Activated CD4-positive, alpha-beta memory T cell treated with anti-CD3 and anti-CD28 coated beads for 36 hours (primary cell): Measurements from ENCODE around the gene CLCN6. TPM values are rescaled to one million over a fixed set of nuclear protein-coding genes. Genes with fewer than 3 reads are reported as not detected.

ENCODE experiments used
- CTCF ChIA-PET: fragments of 350-600 bp; sonication (Branson Sonifier 250); formaldehyde crosslinking; loops from one replicate; lab custom pipeline; 2021; ENCODE audit warnings: antibody characterized with exemption, inconsistent platforms; lab: Charles Lee
- POLR2A ChIA-PET: fragments of 350-600 bp; sonication (Branson Sonifier 250); formaldehyde crosslinking; loops from one replicate; lab custom pipeline; 2021; ENCODE audit warnings: antibody characterized with exemption; lab: Charles Lee
- DNase-seq: peaks from one replicate; pipeline ENCODE4 v3.0.0-alpha.2; 2020
- H3K27ac Mint-ChIP-seq: one replicate; pipeline ENCODE4 v1.8.0; 2021; ENCODE audit warnings: mixed read lengths
- H3K27me3 Mint-ChIP-seq: one replicate; pipeline ENCODE4 v1.8.0; 2021; ENCODE audit warnings: mixed read lengths
- H3K36me3 Mint-ChIP-seq: one replicate; pipeline ENCODE4 v1.8.0; 2021; ENCODE audit warnings: mixed read lengths
- H3K4me1 Mint-ChIP-seq: one replicate; pipeline ENCODE4 v1.8.0; 2021; ENCODE audit warnings: low read depth, mixed read lengths
- H3K4me3 Mint-ChIP-seq: one replicate; pipeline ENCODE4 v1.8.0; 2021; ENCODE audit warnings: mild to moderate bottlenecking, mixed read lengths
- H3K9me3 Mint-ChIP-seq: one replicate; pipeline ENCODE4 v1.8.0; 2021; ENCODE audit warnings: mixed read lengths
- intact Hi-C: fragments of 100-400 bp; cut with micrococcal nuclease; formaldehyde crosslinking; loops from one replicate; pipeline ENCODE4 v1.15.1; 2023
- total RNA-seq, 2 experiments: library from RNA; stranded (reverse); gene quantifications; one replicate each; pipeline ENCODE4 v1.2.3, GENCODE V29; 2021

CLCN6 gene
- total RNA-seq, 2 experiments from 2014 or later = 11.3 to 11.6 TPM

GRCh38 chr1:11872545-11872944, 66.6 kb downstream of the CLCN6 start:
- intact Hi-C loops = no loop called here
- no peak overlapping the region for H3K4me3 Mint-ChIP-seq
- H3K27ac Mint-ChIP-seq = no peak overlapping the region
- peaks cover 12% of the 10 kb centered on the region for H3K27me3 Mint-ChIP-seq
- H3K4me1 Mint-ChIP-seq = no peaks in the 10 kb centered on the region
- CTCF ChIA-PET = interaction anchor here (1.0 to 1.6 kb wide), 2 partner anchors 34 to 153 kb away, joined by 3 to 5 read pairs; no protein-coding TSS in a partner anchor
- no peaks in the 10 kb centered on the region for H3K36me3 Mint-ChIP-seq
- POLR2A ChIA-PET = interaction anchor here (1.3 kb wide), 1 partner anchor 37 kb away, joined by 3 read pairs; no protein-coding TSS in a partner anchor
- DNase-seq = no peak
- no peaks in the 10 kb centered on the region for H3K9me3 Mint-ChIP-seq

- no peak overlapping the region for H3K27ac Mint-ChIP-seq
- ChIA-PET POLR2A (no interaction called here), CTCF (interaction anchor here (1.0 to 1.6 kb wide), 2 partner anchors 35 to 154 kb away, joined by 3 to 5 read pairs; no protein-coding TSS in a partner anchor)
- H3K27me3 Mint-ChIP-seq = peaks cover 12% of the 10 kb centered on the region
- DNase-seq = no peak
- H3K4me1 Mint-ChIP-seq = no peaks in the 10 kb centered on the region
- no peaks in the 10 kb centered on the region for H3K9me3 Mint-ChIP-seq
- intact Hi-C loops = no loop called here
- no peaks in the 10 kb centered on the region for H3K36me3 Mint-ChIP-seq
- no peak overlapping the region for H3K4me3 Mint-ChIP-seq
These were observed 67.6 kb downstream of the CLCN6 start for GRCh38 chr1:11873395-11874257.

- H3K36me3 Mint-ChIP-seq = no peaks in the 10 kb centered on the region
- no peaks in the 10 kb centered on the region for H3K9me3 Mint-ChIP-seq
- peaks cover 14% of the 10 kb centered on the region for H3K27me3 Mint-ChIP-seq
- no peak overlapping the region for H3K27ac Mint-ChIP-seq
- no peak overlapping the region for H3K4me3 Mint-ChIP-seq
- POLR2A ChIA-PET = no interaction called here
- CTCF ChIA-PET = no interaction called here
- no peaks in the 10 kb centered on the region for H3K4me1 Mint-ChIP-seq
- intact Hi-C loops = no loop called here
- no peak for DNase-seq
These were observed 68.2 kb downstream of the CLCN6 start for GRCh38 chr1:11874258-11874562.

- POLR2A ChIA-PET = no interaction called here
These were observed 68.6 kb downstream of the CLCN6 start for GRCh38 chr1:11874624-11875023.

GRCh38 chr1:11875094-11875493, 69.1 kb downstream of the CLCN6 start:
- Mint-ChIP-seq H3K27me3 (peaks cover 14% of the 10 kb centered on the region), H3K4me3 (no peak overlapping the region), H3K27ac (no peak overlapping the region), H3K36me3 (no peaks in the 10 kb centered on the region), H3K4me1 (no peaks in the 10 kb centered on the region), H3K9me3 (no peaks in the 10 kb centered on the region)
- ChIA-PET CTCF (no interaction called here), POLR2A (no interaction called here)
- intact Hi-C loops = no loop called here
- DNase-seq = no peak

More at GRCh38 chr1:11874624-11875023, 68.6 kb downstream of the CLCN6 start:
- H3K27ac Mint-ChIP-seq = no peak overlapping the region
- peaks cover 14% of the 10 kb centered on the region for H3K27me3 Mint-ChIP-seq
- no peaks in the 10 kb centered on the region for H3K36me3 Mint-ChIP-seq
- no peak overlapping the region for H3K4me3 Mint-ChIP-seq
- intact Hi-C loops = no loop called here
- no peaks in the 10 kb centered on the region for H3K4me1 Mint-ChIP-seq
- no peaks in the 10 kb centered on the region for H3K9me3 Mint-ChIP-seq
- CTCF ChIA-PET = no interaction called here
- DNase-seq = no peak

- H3K4me1 Mint-ChIP-seq = no peaks in the 10 kb centered on the region
- H3K9me3 Mint-ChIP-seq = no peaks in the 10 kb centered on the region
- H3K36me3 Mint-ChIP-seq = no peaks in the 10 kb centered on the region
- H3K4me3 Mint-ChIP-seq = no peak overlapping the region
- POLR2A ChIA-PET = no interaction called here
- peaks cover 11% of the 10 kb centered on the region for H3K27me3 Mint-ChIP-seq
- no peak for DNase-seq
- no peak overlapping the region for H3K27ac Mint-ChIP-seq
- intact Hi-C loops = no loop called here
- CTCF ChIA-PET = no interaction called here
These were observed 71.1 kb downstream of the CLCN6 start for GRCh38 chr1:11877074-11877473.

- CTCF ChIA-PET = interaction anchor here (0.9 kb wide), 1 partner anchor 15 kb away, joined by 3 read pairs; no protein-coding TSS in a partner anchor
- POLR2A ChIA-PET = no interaction called here
- no peak overlapping the region for H3K27ac Mint-ChIP-seq
These were observed 72.3 kb downstream of the CLCN6 start for GRCh38 chr1:11878081-11878890.

GRCh38 chr1:11878891-11879190, 72.8 kb downstream of the CLCN6 start:
- no peaks in the 10 kb centered on the region for H3K4me1 Mint-ChIP-seq
- no peak overlapping the region for H3K27ac Mint-ChIP-seq
- H3K27me3 Mint-ChIP-seq = peaks cover 16% of the 10 kb centered on the region
- H3K9me3 Mint-ChIP-seq = no peaks in the 10 kb centered on the region
- no peak overlapping the region for H3K4me3 Mint-ChIP-seq
- CTCF ChIA-PET = no interaction called here
- POLR2A ChIA-PET = no interaction called here
- no peak for DNase-seq
- intact Hi-C loops = no loop called here
- H3K36me3 Mint-ChIP-seq = no peaks in the 10 kb centered on the region

More at GRCh38 chr1:11878081-11878890, 72.3 kb downstream of the CLCN6 start:
- DNase-seq = no peak
- Mint-ChIP-seq H3K4me3 (no peak overlapping the region), H3K27me3 (peaks cover 16% of the 10 kb centered on the region), H3K36me3 (no peaks in the 10 kb centered on the region), H3K4me1 (no peaks in the 10 kb centered on the region), H3K9me3 (no peaks in the 10 kb centered on the region)
- intact Hi-C loops = no loop called here

GRCh38 chr1:11879311-11880180, 73.6 kb downstream of the CLCN6 start:
- ChIA-PET CTCF (interaction anchor here (1.0 kb wide), 1 partner anchor 13 kb away, joined by 4 read pairs; no protein-coding TSS in a partner anchor), POLR2A (interaction anchor here (0.6 kb wide), 1 partner anchor 1896 kb away, joined by 4 read pairs; no protein-coding TSS in a partner anchor)
- intact Hi-C loops = no loop called here
- no peak for DNase-seq
- Mint-ChIP-seq H3K4me1 (no peaks in the 10 kb centered on the region), H3K9me3 (no peaks in the 10 kb centered on the region), H3K27ac (no peak overlapping the region), H3K27me3 (peaks cover 15% of the 10 kb centered on the region), H3K4me3 (no peak overlapping the region), H3K36me3 (no peaks in the 10 kb centered on the region)

GRCh38 chr1:11880181-11880575, 74.2 kb downstream of the CLCN6 start:
- no peak for DNase-seq
- no peaks in the 10 kb centered on the region for H3K4me1 Mint-ChIP-seq
- POLR2A ChIA-PET = no interaction called here
- H3K27ac Mint-ChIP-seq = no peak overlapping the region
- H3K36me3 Mint-ChIP-seq = no peaks in the 10 kb centered on the region
- H3K27me3 Mint-ChIP-seq = peaks cover 14% of the 10 kb centered on the region
- intact Hi-C loops = no loop called here
- H3K4me3 Mint-ChIP-seq = no peak overlapping the region
- CTCF ChIA-PET = interaction anchor here (1.0 kb wide), 1 partner anchor 13 kb away, joined by 4 read pairs; no protein-coding TSS in a partner anchor
- H3K9me3 Mint-ChIP-seq = no peaks in the 10 kb centered on the region

- no peaks in the 10 kb centered on the region for H3K9me3 Mint-ChIP-seq
- no peaks in the 10 kb centered on the region for H3K4me1 Mint-ChIP-seq
- intact Hi-C loops = no loop called here
- no peak overlapping the region for H3K27ac Mint-ChIP-seq
- H3K36me3 Mint-ChIP-seq = no peaks in the 10 kb centered on the region
- peaks cover 14% of the 10 kb centered on the region for H3K27me3 Mint-ChIP-seq
- ChIA-PET POLR2A (no interaction called here), CTCF (no interaction called here)
- H3K4me3 Mint-ChIP-seq = no peak overlapping the region
- no peak for DNase-seq
These were observed 75.1 kb downstream of the CLCN6 start for GRCh38 chr1:11880911-11881748.
